A673 (cell line): ENCODE measurements around the gene TMEM178A.

Experiments used
- CTCF ChIP-seq: fragments of 300-800, 200-600 bp; sonication (generic); conservative IDR thresholded peaks from 2 replicates; pipeline ENCODE4 v1.5.1; 2017; ENCODE audit warnings: low read depth, mild to moderate bottlenecking, antibody characterized with exemption, low read length, moderate library complexity, mixed read lengths
- EZH2 ChIP-seq: fragments of 200-600 bp; sonication (generic); IDR thresholded peaks from 2 replicates; pipeline ENCODE4 v1.6.1; 2017; ENCODE audit warnings: borderline replicate concordance, low read depth, mild to moderate bottlenecking, mixed read lengths, antibody characterized with exemption, low read length; ENCODE audit not compliant: poor library complexity, severe bottlenecking

GRCh38 chr2:39679805-39680204 is 14.1 kb downstream of the TMEM178A start:
- no peak for TF ChIP-seq CTCF
- no peak for TF ChIP-seq EZH2
